ENCODE results near the gene COG2.
"Not testable (repeated sequence)": the region's sequence is repeated elsewhere in the genome, so short reads cannot be mapped to it uniquely, and the experiment has no call there.

Gene COG2

GRCh38 chr1:230686747-230687146 lies 44.5 kb downstream of the COG2 start:
- no peak overlapping the region for H3K27ac ChIP-seq (ENCODE audit: low read length)
- H3K4me1 ChIP-seq (ENCODE audit: control insufficient read depth, insufficient read depth, low read length): no peaks in the 10 kb centered on the region
- H3K4me3 ChIP-seq (ENCODE audit: low read length): no peak overlapping the region
- H3K27me3 ChIP-seq (ENCODE audit: control insufficient read depth, insufficient read depth, low read length): no peaks in the 10 kb centered on the region
- no CpG with 5 or more reads among the region's 5 CpGs for WGBS (ENCODE audit: insufficient coverage, insufficient read length)
- H3K36me3 ChIP-seq (ENCODE audit: control insufficient read depth, insufficient read depth, low read length): peaks cover 31% of the 10 kb centered on the region
- H3K9me3 ChIP-seq (ENCODE audit: control insufficient read depth, insufficient read depth, low read length): no peaks in the 10 kb centered on the region
- no peak for DNase-seq (ENCODE audit: low read depth, low spot score)

- H3K4me1 ChIP-seq (ENCODE audit: control insufficient read depth, insufficient read depth, low read length): no peaks in the 10 kb centered on the region
- no peak for DNase-seq (ENCODE audit: low read depth, low spot score)
- no peak overlapping the region for H3K4me3 ChIP-seq (ENCODE audit: low read length)
- H3K27ac ChIP-seq (ENCODE audit: low read length): no peak overlapping the region
- peaks cover 32% of the 10 kb centered on the region for H3K36me3 ChIP-seq (ENCODE audit: control insufficient read depth, insufficient read depth, low read length)
- H3K9me3 ChIP-seq (ENCODE audit: control insufficient read depth, insufficient read depth, low read length): no peaks in the 10 kb centered on the region
- WGBS (ENCODE audit: insufficient coverage, insufficient read length): no CpG with 5 or more reads among the region's 9 CpGs
- no peaks in the 10 kb centered on the region for H3K27me3 ChIP-seq (ENCODE audit: control insufficient read depth, insufficient read depth, low read length)
These were observed 47.8 kb downstream of the COG2 start for GRCh38 chr1:230690101-230690500.

- no peak for DNase-seq (ENCODE audit: low read depth, low spot score)
- Histone ChIP-seq H3K4me1 (ENCODE audit: control insufficient read depth, insufficient read depth, low read length) (no peaks in the 10 kb centered on the region), H3K9me3 (ENCODE audit: control insufficient read depth, insufficient read depth, low read length) (no peaks in the 10 kb centered on the region), H3K27me3 (ENCODE audit: control insufficient read depth, insufficient read depth, low read length) (no peaks in the 10 kb centered on the region), H3K27ac (ENCODE audit: low read length) (no peak overlapping the region), H3K36me3 (ENCODE audit: control insufficient read depth, insufficient read depth, low read length) (peaks cover 31% of the 10 kb centered on the region), H3K4me3 (ENCODE audit: low read length) (no peak overlapping the region)
- WGBS (ENCODE audit: insufficient coverage, insufficient read length): no CpG with 5 or more reads among the region's 10 CpGs
These were observed 49.3 kb downstream of the COG2 start for GRCh38 chr1:230691615-230692014.

DNA sequence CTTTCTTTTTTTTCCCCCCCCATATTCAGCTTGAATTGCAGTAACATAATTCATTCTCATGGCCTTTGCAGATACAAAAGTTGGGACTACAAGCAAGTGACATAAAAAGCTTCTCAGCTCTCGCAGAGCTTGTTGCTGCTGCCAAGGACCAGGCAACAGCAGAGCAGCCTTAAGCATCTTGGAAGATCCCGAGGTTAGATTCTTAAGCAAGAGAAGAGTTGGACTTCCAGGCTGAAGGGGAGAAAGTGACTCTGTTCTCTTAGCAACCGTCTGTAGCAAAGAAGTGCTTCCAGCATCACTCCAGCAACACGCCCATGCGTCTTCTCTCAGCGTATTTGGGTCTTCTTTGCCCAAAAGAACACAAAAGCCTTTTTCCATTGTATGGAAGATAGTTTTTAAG lies 50.9 kb downstream of the COG2 start:
- Histone ChIP-seq H3K4me3 (ENCODE audit: low read length) (no peak overlapping the region), H3K27ac (ENCODE audit: low read length) (no peak overlapping the region), H3K36me3 (ENCODE audit: control insufficient read depth, insufficient read depth, low read length) (peaks cover 29% of the 10 kb centered on the region), H3K27me3 (ENCODE audit: control insufficient read depth, insufficient read depth, low read length) (no peaks in the 10 kb centered on the region), H3K9me3 (ENCODE audit: control insufficient read depth, insufficient read depth, low read length) (no peaks in the 10 kb centered on the region), H3K4me1 (ENCODE audit: control insufficient read depth, insufficient read depth, low read length) (no peaks in the 10 kb centered on the region)
- no CpG with 5 or more reads among the region's 6 CpGs for WGBS (ENCODE audit: insufficient coverage, insufficient read length)
- no peak for DNase-seq (ENCODE audit: low read depth, low spot score)

GRCh38 chr1:230693777-230694176 lies 51.5 kb downstream of the COG2 start:
- Histone ChIP-seq H3K4me3 (ENCODE audit: low read length) (no peak overlapping the region), H3K27ac (ENCODE audit: low read length) (no peak overlapping the region), H3K4me1 (ENCODE audit: control insufficient read depth, insufficient read depth, low read length) (no peaks in the 10 kb centered on the region), H3K27me3 (ENCODE audit: control insufficient read depth, insufficient read depth, low read length) (no peaks in the 10 kb centered on the region), H3K36me3 (ENCODE audit: control insufficient read depth, insufficient read depth, low read length) (peaks cover 25% of the 10 kb centered on the region), H3K9me3 (ENCODE audit: control insufficient read depth, insufficient read depth, low read length) (no peaks in the 10 kb centered on the region)
- DNase-seq (ENCODE audit: low read depth, low spot score): no peak
- no CpG with 5 or more reads among the region's 8 CpGs for WGBS (ENCODE audit: insufficient coverage, insufficient read length)

GRCh38 chr1:230694464-230694863 lies 52.2 kb downstream of the COG2 start:
- peaks cover 23% of the 10 kb centered on the region for H3K36me3 ChIP-seq (ENCODE audit: control insufficient read depth, insufficient read depth, low read length)
- H3K4me1 ChIP-seq (ENCODE audit: control insufficient read depth, insufficient read depth, low read length): no peaks in the 10 kb centered on the region
- no peak overlapping the region for H3K4me3 ChIP-seq (ENCODE audit: low read length)
- no peaks in the 10 kb centered on the region for H3K9me3 ChIP-seq (ENCODE audit: control insufficient read depth, insufficient read depth, low read length)
- no peak for DNase-seq (ENCODE audit: low read depth, low spot score)
- H3K27me3 ChIP-seq (ENCODE audit: control insufficient read depth, insufficient read depth, low read length): no peaks in the 10 kb centered on the region
- no CpG with 5 or more reads among the region's 4 CpGs for WGBS (ENCODE audit: insufficient coverage, insufficient read length)
- H3K27ac ChIP-seq (ENCODE audit: low read length): no peak overlapping the region

DNA sequence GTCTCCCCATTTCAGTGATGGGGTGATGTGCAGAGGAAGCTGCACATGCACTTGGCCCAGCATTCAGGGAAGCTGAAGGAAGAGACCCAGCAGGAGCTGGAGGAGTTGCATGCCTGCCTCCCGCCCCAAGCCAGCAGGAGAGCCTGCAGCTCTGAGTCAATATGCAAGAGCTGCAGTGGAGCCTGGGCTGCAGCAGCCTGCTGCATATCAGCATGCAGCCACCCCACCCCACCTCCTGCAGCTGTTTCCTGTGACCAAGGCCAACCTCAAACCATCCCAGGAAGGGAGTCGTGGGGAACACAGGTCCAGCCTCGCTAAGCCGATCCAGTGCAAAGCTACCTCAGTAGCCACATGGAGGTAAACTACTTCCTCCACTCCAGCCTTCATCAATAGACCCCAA lies 52.7 kb downstream of the COG2 start:
- Histone ChIP-seq H3K36me3 (ENCODE audit: control insufficient read depth, insufficient read depth, low read length) (peaks cover 18% of the 10 kb centered on the region), H3K4me1 (ENCODE audit: control insufficient read depth, insufficient read depth, low read length) (no peaks in the 10 kb centered on the region), H3K4me3 (ENCODE audit: low read length) (no peak overlapping the region), H3K27me3 (ENCODE audit: control insufficient read depth, insufficient read depth, low read length) (no peaks in the 10 kb centered on the region), H3K9me3 (ENCODE audit: control insufficient read depth, insufficient read depth, low read length) (no peaks in the 10 kb centered on the region), H3K27ac (ENCODE audit: low read length) (no peak overlapping the region)
- no CpG with 5 or more reads among the region's 4 CpGs for WGBS (ENCODE audit: insufficient coverage, insufficient read length)
- DNase-seq (ENCODE audit: low read depth, low spot score): no peak

GRCh38 chr1:230696218-230696617 lies 53.9 kb downstream of the COG2 start:
- WGBS (ENCODE audit: insufficient coverage, insufficient read length): no CpG with 5 or more reads among the region's 8 CpGs
- Histone ChIP-seq H3K27me3 (ENCODE audit: control insufficient read depth, insufficient read depth, low read length) (no peaks in the 10 kb centered on the region), H3K36me3 (ENCODE audit: control insufficient read depth, insufficient read depth, low read length) (peaks cover 13% of the 10 kb centered on the region), H3K4me1 (ENCODE audit: control insufficient read depth, insufficient read depth, low read length) (no peaks in the 10 kb centered on the region), H3K9me3 (ENCODE audit: control insufficient read depth, insufficient read depth, low read length) (no peaks in the 10 kb centered on the region), H3K27ac (ENCODE audit: low read length) (no peak overlapping the region), H3K4me3 (ENCODE audit: low read length) (no peak overlapping the region)
- DNase-seq (ENCODE audit: low read depth, low spot score): no peak

DNA sequence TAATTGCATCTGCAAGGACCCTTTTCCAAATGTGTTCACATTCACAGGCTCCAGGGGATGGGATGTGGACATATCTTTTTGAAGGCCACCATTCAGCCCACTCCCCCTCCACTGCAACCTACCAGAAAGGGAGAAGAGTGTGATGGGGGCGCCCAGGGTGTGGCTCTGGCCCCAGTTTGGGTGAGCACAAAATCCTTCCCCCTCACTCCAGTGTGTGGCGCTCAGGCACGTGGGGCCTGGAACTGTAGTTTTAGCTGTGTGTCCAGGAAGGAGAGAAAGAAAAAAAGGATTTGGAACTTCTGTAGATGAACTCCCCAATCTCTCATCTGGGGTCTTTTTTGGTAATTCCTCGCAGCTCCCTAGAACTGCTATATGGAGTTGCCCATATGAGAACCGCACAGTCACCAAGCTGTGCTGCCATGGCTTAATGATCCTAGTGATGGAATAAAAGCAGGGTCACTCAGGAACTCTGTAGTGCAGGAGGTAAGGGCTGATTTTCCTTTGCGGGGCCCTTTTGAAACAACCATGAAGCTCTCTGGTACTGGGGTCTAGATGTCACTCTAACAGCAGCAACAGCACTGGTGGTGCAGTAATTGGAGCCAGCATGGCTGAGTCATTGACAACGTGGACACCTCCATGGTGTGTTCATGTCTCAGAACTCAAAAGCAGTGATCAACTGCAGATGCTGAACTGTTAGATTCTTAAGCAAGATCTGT lies 54.6 kb downstream of the COG2 start:
- H3K4me1 ChIP-seq (ENCODE audit: control insufficient read depth, insufficient read depth, low read length): no peaks in the 10 kb centered on the region
- no peak overlapping the region for H3K27ac ChIP-seq (ENCODE audit: low read length)
- DNase-seq (ENCODE audit: low read depth, low spot score): no peak
- H3K27me3 ChIP-seq (ENCODE audit: control insufficient read depth, insufficient read depth, low read length): no peaks in the 10 kb centered on the region
- no peaks in the 10 kb centered on the region for H3K9me3 ChIP-seq (ENCODE audit: control insufficient read depth, insufficient read depth, low read length)
- no peak overlapping the region for H3K4me3 ChIP-seq (ENCODE audit: low read length)
- H3K36me3 ChIP-seq (ENCODE audit: control insufficient read depth, insufficient read depth, low read length): peaks cover 8% of the 10 kb centered on the region; the same call in 1 of the 2 replicates
- no CpG with 5 or more reads among the region's 7 CpGs for WGBS (ENCODE audit: insufficient coverage, insufficient read length)

- H3K4me3 ChIP-seq (ENCODE audit: low read length): no peak overlapping the region
- WGBS (ENCODE audit: insufficient coverage, insufficient read length): no CpG with 5 or more reads among the region's 14 CpGs
- H3K27ac ChIP-seq (ENCODE audit: low read length): no peak overlapping the region
- peaks cover 3% of the 10 kb centered on the region; the same call in 1 of the 2 replicates for H3K4me1 ChIP-seq (ENCODE audit: control insufficient read depth, insufficient read depth, low read length)
- H3K9me3 ChIP-seq (ENCODE audit: control insufficient read depth, insufficient read depth, low read length): no peaks in the 10 kb centered on the region
- H3K27me3 ChIP-seq (ENCODE audit: control insufficient read depth, insufficient read depth, low read length): no peaks in the 10 kb centered on the region
- DNase-seq (ENCODE audit: low read depth, low spot score): no peak
- H3K36me3 ChIP-seq (ENCODE audit: control insufficient read depth, insufficient read depth, low read length): peaks cover 7% of the 10 kb centered on the region; the same call in 1 of the 2 replicates
These were observed 55.8 kb downstream of the COG2 start for GRCh38 chr1:230698130-230698529.

GRCh38 chr1:230698964-230699363 lies 56.7 kb downstream of the COG2 start:
- H3K27ac ChIP-seq (ENCODE audit: low read length); H3K4me1 ChIP-seq (ENCODE audit: control insufficient read depth, insufficient read depth, low read length); H3K4me3 ChIP-seq (ENCODE audit: low read length); H3K27me3 ChIP-seq (ENCODE audit: control insufficient read depth, insufficient read depth, low read length); H3K36me3 ChIP-seq (ENCODE audit: control insufficient read depth, insufficient read depth, low read length); H3K9me3 ChIP-seq (ENCODE audit: control insufficient read depth, insufficient read depth, low read length); DNase-seq (ENCODE audit: low read depth, low spot score): not testable (repeated sequence)
